Measurements from ENCODE around the gene USE1. TPM values are rescaled to one million over a fixed set of nuclear protein-coding genes. Genes with fewer than 3 reads are reported as not detected.

The USE1 gene
- total RNA-seq, 1 donor from 2014 or later: 19.8 TPM

Other genes with a start within 250 kb of the USE1 start
- 1.4 and 1.9 TPM in 2 replicates for gene CPAMD8, start 188.5 kb upstream of the USE1 start, total RNA-seq
- gene HAUS8, start 139.9 kb upstream of the USE1 start, total RNA-seq: 5.6 and 7.6 TPM in 2 replicates
- 117 and 123 TPM in 2 replicates for gene MYO9B, start 139.6 kb upstream of the USE1 start, total RNA-seq
- gene OCEL1, start 10.9 kb downstream of the USE1 start, total RNA-seq: 12.3 and 13.5 TPM in 2 replicates
- gene NR2F6, start 30.6 kb downstream of the USE1 start, total RNA-seq: 63.5 and 72.8 TPM in 2 replicates
- gene USHBP1, start 49.4 kb downstream of the USE1 start, total RNA-seq: 0.27 TPM in 1 of 2 replicates, not detected in the other
- gene BABAM1, start 52.1 kb downstream of the USE1 start, total RNA-seq: 112 and 115 TPM in 2 replicates
- gene ANKLE1, start 66.5 kb downstream of the USE1 start, total RNA-seq: 1.0 and 1.8 TPM in 2 replicates
- gene ABHD8, start 88.1 kb downstream of the USE1 start, total RNA-seq: 8.5 and 9.4 TPM in 2 replicates
- 64.8 and 65.1 TPM in 2 replicates for gene MRPL34, start 90.5 kb downstream of the USE1 start, total RNA-seq
- gene DDA1, start 94.2 kb downstream of the USE1 start, total RNA-seq: 115 and 123 TPM in 2 replicates
- 8.1 and 9.0 TPM in 2 replicates for gene ANO8, start 119.5 kb downstream of the USE1 start, total RNA-seq
- gene GTPBP3, start 122.2 kb downstream of the USE1 start, total RNA-seq: 21.4 and 21.7 TPM in 2 replicates
- 0.77 and 0.95 TPM in 2 replicates for gene PLVAP, start 162.0 kb downstream of the USE1 start, total RNA-seq
- 14.1 and 15.5 TPM in 2 replicates for gene CCDC194, start 178.8 kb downstream of the USE1 start, total RNA-seq
- 301 and 376 TPM in 2 replicates for gene BST2, start 190.3 kb downstream of the USE1 start, total RNA-seq
- 41.0 and 50.1 TPM in 2 replicates for gene MVB12A, start 204.7 kb downstream of the USE1 start, total RNA-seq
- gene TMEM221, start 233.3 kb downstream of the USE1 start, total RNA-seq: 0.19 and 0.23 TPM in 2 replicates
- gene NXNL1, start 245.6 kb downstream of the USE1 start, total RNA-seq: not detected in 2 replicates